ENCODE results near the gene IVNS1ABP. TPM values are rescaled to one million over a fixed set of nuclear protein-coding genes. Genes with fewer than 3 reads are reported as not detected.

IVNS1ABP gene
- total and polyA plus RNA-seq, 8 donors, result 22.9 to 53.9 (median 35.2) TPM

DNA sequence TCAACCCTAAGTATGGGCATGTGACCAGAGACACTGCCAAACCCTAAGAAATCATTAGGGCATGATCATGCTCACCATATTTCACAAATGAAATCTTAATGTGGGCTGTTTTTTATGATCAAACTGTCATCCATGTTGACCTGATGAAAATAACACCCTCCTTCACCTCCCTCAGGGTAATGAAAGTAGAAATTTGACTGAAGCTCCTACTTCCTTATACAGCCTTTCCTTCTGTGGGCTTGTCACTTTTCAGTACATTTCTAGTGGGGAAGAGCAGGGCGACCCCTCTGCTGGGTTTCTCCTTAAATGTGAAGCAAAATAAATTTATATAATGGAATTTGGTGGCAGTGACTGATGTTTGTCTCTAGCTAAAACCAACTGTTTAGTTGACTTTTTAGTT is 25.9 kb downstream of the IVNS1ABP start:
- peaks cover 0 to 8% (median 0%) of the 10 kb centered on the region in 3 donors for H3K36me3 ChIP-seq
- DNase-seq, result no peak
- H3K27me3 ChIP-seq, result no peaks in the 10 kb centered on the region
- no peak for FAIRE-seq
- intact Hi-C loops (cut with DNase I), result no loop called here
- no peaks in the 10 kb centered on the region for H3K9me3 ChIP-seq
- WGBS, 2 donors, result 89 to 95% methylated on average over 1 of the region's 1 CpG
- H3K4me3 ChIP-seq, result no peak overlapping the region
- TF ChIP-seq, protein P1, sequence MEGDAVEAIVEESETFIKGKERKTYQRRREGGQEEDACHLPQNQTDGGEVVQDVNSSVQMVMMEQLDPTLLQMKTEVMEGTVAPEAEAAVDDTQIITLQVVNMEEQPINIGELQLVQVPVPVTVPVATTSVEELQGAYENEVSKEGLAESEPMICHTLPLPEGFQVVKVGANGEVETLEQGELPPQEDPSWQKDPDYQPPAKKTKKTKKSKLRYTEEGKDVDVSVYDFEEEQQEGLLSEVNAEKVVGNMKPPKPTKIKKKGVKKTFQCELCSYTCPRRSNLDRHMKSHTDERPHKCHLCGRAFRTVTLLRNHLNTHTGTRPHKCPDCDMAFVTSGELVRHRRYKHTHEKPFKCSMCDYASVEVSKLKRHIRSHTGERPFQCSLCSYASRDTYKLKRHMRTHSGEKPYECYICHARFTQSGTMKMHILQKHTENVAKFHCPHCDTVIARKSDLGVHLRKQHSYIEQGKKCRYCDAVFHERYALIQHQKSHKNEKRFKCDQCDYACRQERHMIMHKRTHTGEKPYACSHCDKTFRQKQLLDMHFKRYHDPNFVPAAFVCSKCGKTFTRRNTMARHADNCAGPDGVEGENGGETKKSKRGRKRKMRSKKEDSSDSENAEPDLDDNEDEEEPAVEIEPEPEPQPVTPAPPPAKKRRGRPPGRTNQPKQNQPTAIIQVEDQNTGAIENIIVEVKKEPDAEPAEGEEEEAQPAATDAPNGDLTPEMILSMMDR (IDR thresholded peaks at IDR 0.05), result no peak
- no peak overlapping the region for H3K27ac ChIP-seq
- no peak for ATAC-seq
- no peaks in the 10 kb centered on the region for H3K4me1 ChIP-seq

DNA sequence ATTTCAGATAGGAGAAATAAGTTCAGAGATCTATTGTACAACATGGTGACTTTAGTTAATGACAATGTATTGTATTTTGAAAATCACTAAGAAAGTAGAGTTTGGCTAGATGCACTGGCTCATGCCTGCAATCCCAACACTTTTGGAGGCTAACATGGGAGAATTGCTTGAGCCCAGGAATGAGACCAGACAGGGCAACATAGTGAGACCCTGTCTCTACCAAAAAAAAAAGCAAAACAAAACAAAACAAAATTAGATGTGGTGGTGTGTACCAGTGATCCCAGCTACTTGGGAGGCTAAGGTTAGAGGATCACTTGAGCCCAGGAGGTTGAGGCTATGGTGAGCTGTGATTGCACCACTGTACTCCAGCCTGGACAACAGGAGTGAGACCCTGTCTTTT is 27.2 kb downstream of the IVNS1ABP start:
- Histone ChIP-seq H3K27me3 (no peaks in the 10 kb centered on the region), H3K36me3 (peaks cover 0 to 6% (median 0%) of the 10 kb centered on the region in 3 donors), H3K9me3 (no peaks in the 10 kb centered on the region), H3K4me1 (no peaks in the 10 kb centered on the region), H3K4me3 (no peak overlapping the region), H3K27ac (no peak overlapping the region)
- ATAC-seq (no peak), FAIRE-seq (no peak), DNase-seq (no peak)
- TF ChIP-seq, protein P1 (IDR thresholded peaks at IDR 0.05), result no peak
- intact Hi-C loops (cut with DNase I), result no loop called here

DNA sequence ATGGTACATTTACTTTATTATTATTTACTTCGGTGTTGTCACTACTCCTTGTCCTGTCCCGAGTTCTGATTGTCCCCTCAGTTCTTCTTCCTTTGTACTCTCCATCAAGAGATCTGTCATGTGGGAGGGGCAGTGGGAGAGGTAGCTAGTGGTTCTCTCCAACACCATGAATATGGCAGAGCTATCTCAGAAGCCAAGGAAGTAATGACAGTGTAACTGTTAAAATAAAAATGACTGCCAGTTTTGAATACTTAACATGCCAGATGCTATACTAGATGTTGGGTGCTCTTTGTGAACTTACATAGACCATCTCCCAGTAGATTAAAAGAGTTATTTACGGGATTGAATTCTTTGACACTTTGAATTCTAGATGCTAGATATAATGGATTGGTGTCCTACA is 28.6 kb downstream of the IVNS1ABP start:
- FAIRE-seq, result no peak
- WGBS, 2 donors, result 92 to 98% methylated on average over 3 of the region's 3 CpGs
- no peak for ATAC-seq

DNA sequence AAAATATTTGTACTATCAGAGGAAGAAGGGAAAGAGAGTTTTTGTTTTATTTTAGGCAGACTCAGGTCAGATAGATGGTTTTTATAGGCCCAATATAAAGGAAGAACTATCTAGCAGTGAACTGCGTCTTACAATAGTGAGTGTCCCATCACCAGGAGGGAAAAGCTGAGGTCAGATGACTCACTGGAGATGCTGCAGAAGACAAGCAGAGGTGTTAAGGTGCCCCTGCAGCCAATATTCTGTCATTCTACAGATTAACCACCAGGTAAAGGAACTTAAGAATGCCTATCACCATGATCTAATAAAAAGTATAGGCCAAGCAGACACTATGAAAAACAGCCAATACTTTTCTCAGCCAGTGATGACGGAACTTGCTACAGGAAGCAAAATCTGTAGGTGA is 29.6 kb downstream of the IVNS1ABP start:
- intact Hi-C loops (cut with DNase I), result no loop called here
- DNase-seq (no peak), FAIRE-seq (no peak)

More for the DNA sequence above, 28.6 kb downstream of the IVNS1ABP start:
- TF ChIP-seq, protein P1 (IDR thresholded peaks at IDR 0.05), result no peak
- no peak for DNase-seq
- intact Hi-C loops (cut with DNase I), result no loop called here
- no peak overlapping the region for H3K27ac ChIP-seq
- H3K27me3 ChIP-seq, result no peaks in the 10 kb centered on the region
- no peaks in the 10 kb centered on the region for H3K36me3 ChIP-seq
- no peaks in the 10 kb centered on the region for H3K9me3 ChIP-seq
- no peaks in the 10 kb centered on the region for H3K4me1 ChIP-seq
- H3K4me3 ChIP-seq, result no peak overlapping the region

DNA sequence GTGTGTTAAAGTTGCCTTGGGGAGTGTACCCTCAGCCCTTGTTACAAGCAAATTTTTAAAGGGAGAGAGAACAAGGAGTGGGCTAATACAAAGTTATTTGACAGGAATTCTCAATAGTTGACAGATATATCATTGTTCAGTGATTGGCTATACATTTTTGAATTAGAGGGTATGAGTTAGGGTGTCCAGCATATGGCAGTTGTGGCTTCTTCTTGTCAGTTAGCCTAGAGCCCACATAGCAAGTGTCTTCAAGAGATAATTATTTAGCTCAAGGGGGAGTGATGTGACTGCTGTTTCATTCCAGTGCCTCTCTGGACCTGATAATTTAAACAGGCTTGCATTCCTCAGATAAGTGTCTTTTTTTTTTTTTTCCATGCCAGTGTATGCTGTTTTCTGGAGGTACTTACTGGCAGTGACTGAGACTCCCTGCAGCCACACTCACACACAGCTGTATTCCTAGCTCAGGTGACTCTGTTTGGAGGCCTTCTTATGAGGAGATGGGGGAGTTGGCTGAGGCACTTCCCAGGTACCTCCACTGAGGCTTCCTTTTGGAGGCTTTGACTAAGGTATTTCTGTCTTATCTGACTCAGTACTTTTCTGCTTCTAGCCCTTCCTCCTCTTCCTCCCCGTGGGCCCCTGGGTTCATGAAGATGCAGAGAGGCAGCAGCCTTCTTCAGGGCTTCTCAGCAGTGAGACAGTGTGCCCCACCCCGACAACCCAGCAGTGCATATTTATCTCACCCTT is 32.3 kb downstream of the IVNS1ABP start:
- TF ChIP-seq, protein P1 (IDR thresholded peaks at IDR 0.05), result no peak
- no peak overlapping the region for H3K27ac ChIP-seq
- H3K27me3 ChIP-seq, result no peaks in the 10 kb centered on the region
- H3K36me3 ChIP-seq, result peaks cover 0 to 6% (median 0%) of the 10 kb centered on the region in 3 donors
- no peaks in the 10 kb centered on the region for H3K9me3 ChIP-seq
- no peak for FAIRE-seq
- H3K4me3 ChIP-seq, result no peak overlapping the region
- no peaks in the 10 kb centered on the region for H3K4me1 ChIP-seq
- intact Hi-C loops (cut with DNase I), result no loop called here
- WGBS, 2 donors, result 63% methylated on average over 2 of the region's 2 CpGs
- no peak for DNase-seq
- peak in 2 of 4 donors; percentile 21 to 27 for ATAC-seq

More for the DNA sequence above, 29.6 kb downstream of the IVNS1ABP start:
- H3K27me3 ChIP-seq, result no peaks in the 10 kb centered on the region
- no peaks in the 10 kb centered on the region for H3K4me1 ChIP-seq
- no peak for ATAC-seq
- TF ChIP-seq, protein P1 (IDR thresholded peaks at IDR 0.05), result no peak
- H3K36me3 ChIP-seq, result no peaks in the 10 kb centered on the region
- WGBS, 2 donors, result 92 to 97% methylated on average over 2 of the region's 2 CpGs
- H3K4me3 ChIP-seq, result no peak overlapping the region
- no peak overlapping the region for H3K27ac ChIP-seq
- no peaks in the 10 kb centered on the region for H3K9me3 ChIP-seq

All from pancreas (tissue), 10 donors.